NOMO-1 (cell line): Measurements from ENCODE around the gene SLC16A5.
"Not testable (repeated sequence)": the region's sequence is repeated elsewhere in the genome, so short reads cannot be mapped to it uniquely, and the experiment has no call there.

ENCODE experiments used
- DNase-seq, 2 experiments: peaks; one replicate each; lab custom pipeline; 2025; ENCODE audit not compliant: unreplicated experiment in 2 of 2; lab: John Stamatoyannopoulos, UW

SLC16A5 gene

DNA sequence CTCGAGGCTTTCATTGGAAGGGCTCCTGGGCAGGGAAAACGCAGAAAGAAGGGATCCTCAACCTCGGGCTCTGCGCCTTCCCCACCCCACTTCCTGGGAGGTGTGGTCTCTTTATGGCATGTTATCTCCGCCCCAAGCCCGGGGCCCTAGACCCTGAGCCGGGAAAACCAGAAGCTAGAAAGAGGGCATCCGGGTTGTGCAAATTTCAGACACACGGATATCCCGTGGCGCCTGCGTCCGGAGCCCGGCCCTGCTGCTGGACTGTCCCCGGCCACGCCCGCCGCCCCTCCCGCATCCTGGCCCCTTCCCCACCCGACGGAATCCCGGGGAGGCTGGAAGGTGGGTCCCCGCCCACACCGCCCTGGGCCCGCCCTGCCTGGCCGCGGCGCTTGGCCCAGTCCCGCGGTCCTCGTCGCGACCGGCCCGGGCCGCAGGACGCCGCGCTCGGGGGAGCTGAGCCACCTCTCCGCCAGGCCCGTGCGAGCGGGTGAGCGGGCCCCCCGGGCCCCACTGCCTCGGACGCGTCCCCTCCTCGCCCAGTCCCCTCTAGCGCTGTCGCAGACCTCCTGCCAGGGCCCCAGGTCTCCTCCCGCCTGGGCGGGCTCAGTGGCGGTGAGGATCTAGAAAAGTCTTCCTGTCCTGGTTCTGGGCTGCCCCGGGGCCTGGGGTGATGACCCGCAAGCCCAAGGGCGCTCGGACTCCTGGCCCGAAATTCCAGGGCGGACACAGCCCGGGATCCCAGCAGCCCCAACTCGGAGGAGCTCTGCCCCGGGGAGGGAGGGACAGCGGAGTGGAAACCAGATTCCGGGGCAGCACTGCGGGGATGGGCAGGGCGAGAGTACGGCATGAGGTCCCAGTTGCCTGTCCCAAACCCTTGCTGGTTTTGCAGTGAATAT is at the start of gene SLC16A5:
TSS of gene SLC16A5 (plus strand) at position 397 of the 896 bp plus-strand sequence. CDS start 5,683 bp downstream, outside the sequence.
- DNase-seq, result peak; percentile 70 to 87

DNA sequence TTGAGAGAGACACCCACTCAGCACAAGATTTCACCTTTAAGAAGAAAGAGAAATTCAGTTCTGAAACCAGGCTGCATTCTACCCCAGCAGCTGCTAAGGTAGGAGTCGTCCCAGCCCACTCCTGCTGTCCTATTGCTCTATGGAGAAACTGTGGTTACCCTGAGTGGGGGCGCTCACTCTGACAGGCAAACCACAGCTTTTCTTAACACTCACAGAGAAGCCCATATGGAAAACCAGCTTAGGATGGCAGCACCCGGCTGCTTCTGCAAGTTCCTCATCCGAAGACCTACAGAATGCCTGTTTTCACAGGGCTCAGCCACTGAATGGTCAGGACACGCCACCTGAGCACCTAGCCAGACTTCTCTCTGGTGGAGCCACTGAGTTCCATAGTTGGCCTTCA is 48.5 kb upstream of the SLC16A5 start:
- DNase-seq, result no peak

DNA sequence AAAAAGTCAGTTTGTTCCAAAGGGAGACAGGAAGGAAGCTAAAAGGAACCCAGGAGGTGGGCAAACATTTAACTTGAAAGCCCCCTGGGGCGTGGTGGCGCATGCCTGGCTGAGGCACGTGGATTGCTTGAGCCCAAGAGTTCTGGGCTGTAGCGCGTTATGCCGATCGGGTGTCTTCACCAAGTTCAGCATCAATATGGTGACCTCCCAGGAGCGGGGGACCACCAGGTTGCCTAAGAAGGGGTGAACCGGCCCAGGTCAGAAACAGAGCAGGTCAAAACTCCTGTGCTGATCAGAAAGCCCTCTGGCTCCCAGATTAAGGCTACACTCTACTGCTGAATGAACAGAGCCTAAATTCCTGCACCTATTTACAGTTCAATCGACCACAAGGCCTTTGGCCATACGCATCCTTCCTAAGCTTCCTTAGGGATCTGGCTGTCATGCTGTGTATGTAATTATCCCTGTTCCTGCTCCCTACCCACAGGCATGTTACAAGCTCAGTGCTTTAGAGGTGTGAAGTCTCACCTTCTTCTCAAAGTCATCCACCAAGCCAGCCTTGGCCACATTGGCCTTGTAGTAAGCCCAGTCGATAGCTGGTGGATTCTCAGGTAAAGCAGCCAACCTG is 46.0 kb upstream of the SLC16A5 start:
- DNase-seq, result no peak

DNA sequence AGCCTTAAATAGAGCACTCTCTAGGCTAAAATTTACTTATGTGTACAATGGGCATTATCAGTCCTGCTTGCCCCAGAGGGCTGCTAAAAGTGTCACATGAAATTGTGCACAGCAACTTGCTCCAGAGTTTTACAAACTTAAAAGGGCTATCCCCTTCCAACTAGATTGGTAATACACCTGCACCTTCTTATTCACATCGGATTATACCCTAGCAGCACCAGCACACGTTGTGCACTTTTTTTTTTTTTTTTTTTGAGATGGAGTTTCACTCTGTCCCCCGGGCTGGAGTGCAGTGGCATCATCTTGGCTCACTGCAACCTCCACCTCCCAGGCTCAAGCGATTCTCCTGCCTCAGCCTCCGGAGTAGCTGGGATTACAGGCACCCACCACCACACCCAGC is 44.0 kb upstream of the SLC16A5 start:
- not testable (repeated sequence) for DNase-seq

GRCh38 chr17:75044716-75045115 is 43.0 kb upstream of the SLC16A5 start:
- no peak for DNase-seq

DNA sequence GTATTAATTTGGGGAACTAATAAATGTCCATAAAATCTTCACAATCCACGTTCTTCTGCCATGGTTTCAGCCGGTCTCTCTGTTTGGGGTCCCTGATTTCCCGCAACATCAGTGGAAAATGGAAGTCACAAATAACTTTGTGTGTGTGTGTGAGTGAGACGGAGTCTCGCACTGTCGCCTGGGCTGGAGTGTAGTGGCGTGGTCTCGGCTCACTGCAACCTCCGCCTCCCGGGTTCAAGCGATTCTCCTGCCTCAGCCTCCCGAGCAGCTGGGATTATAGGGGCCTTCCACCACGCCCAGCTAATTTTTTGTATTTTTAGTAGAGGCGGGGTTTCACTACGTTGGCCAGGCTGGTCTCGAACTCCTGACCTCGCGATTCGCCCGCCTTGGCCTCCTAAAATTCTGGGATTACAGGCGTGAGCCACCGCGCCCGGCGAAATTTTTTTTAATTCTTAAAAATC is 41.8 kb upstream of the SLC16A5 start:
- DNase-seq, result not testable (repeated sequence)

GRCh38 chr17:75046407-75047289 is 41.1 kb upstream of the SLC16A5 start, which contains the start of the genes ATP5PD and KCTD2:
ATP5PD (minus strand) TSS chr17:75046969; CDS start chr17:75042650, 4,319 bp downstream.
KCTD2 (plus strand) TSS chr17:75047225; CDS start chr17:75047251, 26 bp downstream.
- peak; percentile 94 to 95 for DNase-seq

DNA sequence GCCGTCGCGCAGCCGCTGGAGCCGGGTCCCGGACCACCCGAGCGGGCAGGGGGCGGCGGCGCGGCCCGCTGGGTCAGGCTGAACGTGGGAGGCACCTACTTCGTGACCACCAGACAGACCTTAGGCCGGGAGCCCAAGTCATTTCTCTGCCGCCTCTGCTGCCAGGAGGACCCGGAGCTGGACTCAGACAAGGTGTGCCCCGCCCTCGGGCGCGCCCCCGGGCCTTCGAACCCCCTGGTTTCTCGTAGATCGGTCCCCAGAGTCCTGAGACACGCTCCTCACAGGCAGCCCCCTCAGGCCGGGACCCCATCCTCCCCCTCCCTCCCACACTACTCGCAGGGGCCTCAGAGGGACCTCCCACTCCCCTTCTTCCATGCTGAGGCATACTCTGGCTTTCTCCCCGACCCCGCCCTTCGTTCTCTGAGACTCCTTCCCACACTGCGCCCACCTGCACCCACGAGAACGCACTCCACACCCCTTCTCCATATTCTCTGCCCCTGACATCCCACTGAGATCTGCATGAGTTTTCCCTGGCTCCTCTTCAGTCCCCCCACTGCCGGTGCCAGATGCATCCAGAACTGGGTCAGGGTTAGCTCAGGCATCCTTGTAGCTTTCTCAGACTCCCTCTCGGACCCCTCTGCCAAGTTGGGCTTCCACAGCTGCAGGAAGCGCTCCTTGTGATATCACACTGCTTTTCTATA is 40.2 kb upstream of the SLC16A5 start:
- DNase-seq, result no peak

DNA sequence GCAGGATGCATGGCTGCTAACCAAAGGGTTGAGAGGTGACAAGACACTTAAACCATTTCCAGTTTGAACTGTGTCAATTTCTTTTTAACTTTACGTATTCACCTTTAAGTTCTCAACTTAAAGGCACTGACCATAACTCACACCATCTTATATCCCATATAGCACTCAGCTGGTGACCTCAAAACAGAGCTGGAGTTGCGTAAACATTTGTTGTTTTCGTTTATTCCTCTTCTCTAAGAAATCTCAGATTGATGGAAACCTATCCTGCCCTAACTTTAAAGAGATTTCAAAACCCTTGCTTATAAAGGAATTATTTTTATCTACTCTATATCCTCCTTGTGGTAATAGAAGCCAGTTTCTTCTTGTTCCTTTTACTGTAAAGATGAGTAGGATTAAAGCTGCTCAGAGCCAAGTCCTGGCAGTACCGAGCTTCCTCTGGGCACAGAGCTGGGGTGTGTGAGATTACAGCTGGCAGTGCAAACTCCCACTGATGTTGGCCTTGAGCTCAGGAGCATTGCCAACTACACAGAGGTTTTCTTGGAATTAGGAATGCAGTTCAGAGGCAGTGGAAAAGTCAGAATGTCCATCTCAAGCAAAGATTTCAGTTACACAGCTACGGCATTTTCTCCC is 39.4 kb upstream of the SLC16A5 start:
- DNase-seq, result peak in 1 of 2 experiments; percentile 13

DNA sequence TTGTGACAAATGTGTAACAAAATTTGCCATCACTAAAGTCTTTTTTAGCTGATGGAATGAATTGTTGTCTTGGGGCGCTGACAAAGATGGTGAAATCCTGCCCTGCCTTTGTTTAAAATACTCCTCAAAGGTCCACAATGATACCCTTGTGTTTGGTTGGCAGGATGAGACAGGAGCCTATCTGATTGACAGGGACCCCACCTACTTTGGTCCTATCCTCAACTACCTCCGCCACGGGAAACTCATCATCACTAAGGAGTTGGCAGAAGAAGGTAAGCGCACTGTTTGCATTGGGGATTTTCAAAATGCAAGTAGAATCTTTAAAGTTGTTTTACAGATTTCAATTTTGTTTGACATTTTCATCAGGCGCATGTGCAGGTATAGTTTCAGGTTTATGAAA is 38.7 kb upstream of the SLC16A5 start:
- no peak for DNase-seq

DNA sequence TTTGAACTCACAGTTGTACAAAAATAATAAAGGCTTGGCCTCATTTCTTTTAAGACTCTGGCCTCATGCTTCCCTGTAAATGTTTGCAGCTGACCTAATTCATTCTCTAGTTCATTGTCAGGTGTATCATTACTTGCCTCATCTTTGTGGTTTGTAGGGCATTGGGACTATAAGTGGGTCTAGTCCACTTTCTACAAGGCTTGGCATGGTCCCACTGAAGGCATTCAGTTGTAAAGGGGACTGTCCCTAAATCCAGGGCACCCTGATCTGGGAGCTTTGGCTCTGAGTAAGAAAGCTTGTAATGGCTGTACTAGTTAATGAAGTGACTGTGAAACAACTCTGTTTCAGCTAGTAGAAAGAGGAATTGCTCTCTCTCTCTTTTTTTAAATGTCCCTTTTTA is 38.0 kb upstream of the SLC16A5 start:
- no peak for DNase-seq

DNA sequence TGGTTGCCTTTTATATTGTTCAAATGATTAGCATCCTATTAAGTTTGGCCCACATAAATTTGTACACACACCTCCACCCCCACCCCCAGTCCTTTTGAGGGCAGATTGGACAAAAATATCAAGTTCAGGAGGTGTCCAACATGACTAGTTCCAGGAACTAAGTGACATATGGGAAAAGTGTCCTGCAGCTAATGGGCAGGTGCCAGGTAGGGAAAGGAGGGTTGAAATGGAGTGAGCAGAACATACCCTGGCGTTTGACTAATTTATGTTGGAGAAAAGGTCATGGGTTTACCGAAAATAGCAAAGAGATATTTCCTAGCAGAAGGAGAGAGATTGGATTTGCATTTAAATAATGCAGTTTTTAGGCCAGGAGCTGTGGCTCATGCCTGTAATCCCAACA is 35.8 kb upstream of the SLC16A5 start:
- DNase-seq, result no peak

DNA sequence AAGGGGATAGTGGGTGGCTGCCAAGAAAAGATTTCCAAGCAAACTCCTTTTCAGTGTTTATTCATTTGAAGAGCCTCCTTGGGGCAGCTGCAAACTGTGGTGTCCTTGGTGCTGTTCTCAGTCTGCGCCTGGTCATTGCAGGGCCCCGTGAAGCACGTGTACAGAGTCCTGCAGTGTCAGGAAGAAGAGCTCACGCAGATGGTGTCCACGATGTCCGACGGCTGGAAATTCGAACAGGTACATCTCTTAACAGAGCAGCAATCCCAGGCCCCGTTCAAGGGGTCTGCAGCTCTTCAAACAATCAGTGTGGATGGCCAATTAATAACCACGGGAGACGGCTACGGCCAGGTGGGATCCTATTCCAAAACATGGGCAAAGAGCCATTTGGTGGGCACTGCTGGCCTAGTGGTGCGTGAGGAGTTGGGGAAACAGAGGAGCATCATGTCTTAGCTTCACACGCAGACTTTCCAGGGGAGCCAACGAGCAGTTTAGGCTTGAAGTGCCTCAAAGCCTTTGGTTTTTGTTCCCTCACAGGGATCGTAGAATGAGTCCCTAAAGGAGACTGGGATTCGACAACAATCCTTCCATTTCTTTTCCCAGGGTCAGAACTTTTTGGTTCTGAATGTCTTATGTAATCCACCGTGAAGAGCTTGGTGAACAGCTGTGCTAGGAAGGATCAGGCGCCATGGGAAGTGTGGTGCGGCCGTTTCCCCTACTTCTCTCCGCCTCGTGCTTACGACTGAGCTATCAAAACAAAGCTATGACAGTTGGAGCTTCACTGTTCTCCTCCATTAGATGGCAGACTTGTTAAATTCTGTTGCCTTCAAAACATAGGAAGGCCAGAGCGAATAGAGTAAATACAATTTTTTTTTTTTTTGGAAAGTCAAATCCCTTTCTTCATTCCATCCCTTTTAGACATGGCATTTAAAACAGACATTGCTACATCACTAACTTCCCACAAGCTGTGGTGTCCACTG is 28.1 kb upstream of the SLC16A5 start:
- DNase-seq, result peak in 1 of 2 experiments; percentile 10

DNA sequence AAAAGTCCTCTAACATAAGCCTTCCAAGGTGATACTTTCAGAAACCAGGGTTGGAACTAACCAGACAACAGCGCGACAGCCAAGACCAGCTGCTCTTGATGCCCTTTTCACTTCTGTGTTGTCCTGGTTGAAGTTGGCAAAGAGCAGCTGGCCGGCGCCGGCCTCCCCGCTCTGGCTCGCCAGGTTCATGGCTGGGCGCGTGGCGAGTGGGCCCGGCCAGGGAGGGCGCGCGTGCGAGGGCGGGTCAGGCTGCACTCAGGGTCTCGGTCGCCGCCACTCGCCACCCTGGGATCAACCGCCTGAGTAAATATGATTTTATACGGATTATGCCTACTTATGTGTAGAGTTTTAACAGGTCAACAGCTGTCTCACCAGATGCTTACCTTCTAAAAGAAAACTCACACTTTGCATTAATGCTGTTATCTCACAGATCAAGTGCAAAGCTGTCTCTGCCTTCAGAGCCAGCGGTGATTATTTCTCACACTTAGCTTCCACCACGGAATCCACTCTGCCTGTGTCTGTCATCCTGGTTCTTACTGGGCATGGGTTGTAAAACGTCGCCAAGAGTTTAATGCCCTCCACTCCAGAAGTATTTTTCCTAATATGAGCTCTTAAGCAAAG is 27.2 kb upstream of the SLC16A5 start:
- DNase-seq, result no peak

DNA sequence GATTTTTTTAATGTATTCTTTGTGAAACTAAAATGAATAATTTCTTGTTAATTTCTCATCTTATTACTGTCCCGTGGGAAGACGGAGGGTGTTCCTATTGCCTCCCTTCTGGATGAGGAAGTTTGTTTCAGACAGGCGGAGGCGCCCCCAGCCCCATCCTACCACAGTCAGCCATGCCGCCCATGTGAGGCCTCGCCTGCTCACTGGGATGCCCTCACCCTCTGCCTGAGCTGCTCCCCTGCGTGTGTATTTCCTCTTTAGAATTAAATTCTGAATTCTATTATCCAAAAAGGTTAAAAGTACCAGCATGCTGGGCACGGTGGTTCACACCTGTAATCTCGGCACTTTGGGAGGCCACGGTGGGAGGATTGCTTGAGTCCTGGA is 26.7 kb upstream of the SLC16A5 start:
- no peak for DNase-seq

DNA sequence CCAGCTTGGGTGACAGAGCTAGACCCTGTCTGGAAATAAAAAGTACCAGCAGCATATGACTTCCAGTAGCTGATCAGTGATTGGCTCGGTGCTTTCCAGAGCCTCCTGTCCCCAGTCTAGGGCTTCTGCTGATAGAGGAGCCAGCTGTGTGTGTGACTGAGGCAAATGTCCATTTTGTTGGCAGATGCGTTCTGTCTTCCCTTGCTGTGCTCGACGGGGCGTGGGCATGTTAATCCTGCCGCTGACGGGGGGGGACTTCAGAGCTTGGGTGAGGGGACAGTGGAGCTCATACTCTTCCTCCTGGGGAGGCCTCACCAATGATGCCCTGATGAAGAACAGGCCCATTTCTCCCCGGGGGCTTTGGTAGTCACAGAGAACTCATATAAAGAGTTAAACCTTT is 26.1 kb upstream of the SLC16A5 start:
- no peak for DNase-seq

GRCh38 chr17:75063201-75063600 is 24.6 kb upstream of the SLC16A5 start:
- DNase-seq, result no peak

DNA sequence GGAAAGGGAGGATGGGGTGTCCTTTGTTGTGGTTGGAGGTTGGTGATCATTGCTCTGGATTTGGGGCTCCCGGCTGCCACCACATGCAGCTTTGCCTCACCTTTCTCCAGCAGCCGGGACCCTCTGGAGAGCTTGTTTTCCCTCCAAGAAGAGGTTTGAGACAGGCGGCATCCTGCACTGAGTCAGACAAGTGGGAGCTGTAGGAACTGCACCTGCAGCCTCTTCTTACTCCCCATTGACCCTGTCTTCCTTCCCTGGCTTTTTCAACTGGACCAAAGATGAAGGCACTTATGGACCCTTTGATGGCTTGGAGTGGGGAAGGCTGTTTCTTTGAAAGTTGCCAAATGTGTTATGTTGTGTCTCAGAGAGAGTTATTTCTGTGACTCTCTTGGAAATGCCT is 24.1 kb upstream of the SLC16A5 start:
- no peak for DNase-seq
